Loucy (cell line): Measurements from ENCODE around the gene HS6ST1.

ENCODE experiments used
- EZH2phosphoT487 ChIP-seq: fragments of 200-600 bp; IDR thresholded peaks from 2 replicates; pipeline ENCODE4 v1.6.1; 2018; ENCODE audit warnings: antibody characterized with exemption, mild to moderate bottlenecking, moderate library complexity, borderline replicate concordance
- TF ChIP-seq, protein P1 (sequence below): fragments of 200-600 bp; sonication (generic); conservative IDR thresholded peaks from 2 replicates; pipeline ENCODE4 v1.5.1; 2014; ENCODE audit warnings: mild to moderate bottlenecking, antibody characterized with exemption, low read length

DNA sequence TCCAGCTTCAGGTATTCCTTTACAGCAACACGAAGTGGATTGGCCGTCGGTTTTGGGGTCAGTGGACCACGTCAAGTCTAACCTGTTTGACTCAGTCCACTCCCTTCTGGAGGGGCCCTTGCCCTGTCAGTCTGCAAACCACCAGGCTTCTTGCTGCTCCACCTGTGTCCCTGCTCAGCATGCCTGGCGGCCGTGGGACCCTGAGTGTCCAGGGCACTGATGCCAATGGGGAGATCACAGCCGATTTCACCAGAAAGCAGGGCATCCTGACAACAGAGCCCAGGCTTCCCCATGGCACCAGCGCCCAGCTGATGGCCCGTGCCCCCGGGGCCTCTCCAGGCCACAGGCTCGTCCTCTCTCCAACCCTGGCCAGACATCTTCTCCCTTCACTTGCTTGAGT is 41.2 kb upstream of the HS6ST1 start:
- TF ChIP-seq, protein P1, sequence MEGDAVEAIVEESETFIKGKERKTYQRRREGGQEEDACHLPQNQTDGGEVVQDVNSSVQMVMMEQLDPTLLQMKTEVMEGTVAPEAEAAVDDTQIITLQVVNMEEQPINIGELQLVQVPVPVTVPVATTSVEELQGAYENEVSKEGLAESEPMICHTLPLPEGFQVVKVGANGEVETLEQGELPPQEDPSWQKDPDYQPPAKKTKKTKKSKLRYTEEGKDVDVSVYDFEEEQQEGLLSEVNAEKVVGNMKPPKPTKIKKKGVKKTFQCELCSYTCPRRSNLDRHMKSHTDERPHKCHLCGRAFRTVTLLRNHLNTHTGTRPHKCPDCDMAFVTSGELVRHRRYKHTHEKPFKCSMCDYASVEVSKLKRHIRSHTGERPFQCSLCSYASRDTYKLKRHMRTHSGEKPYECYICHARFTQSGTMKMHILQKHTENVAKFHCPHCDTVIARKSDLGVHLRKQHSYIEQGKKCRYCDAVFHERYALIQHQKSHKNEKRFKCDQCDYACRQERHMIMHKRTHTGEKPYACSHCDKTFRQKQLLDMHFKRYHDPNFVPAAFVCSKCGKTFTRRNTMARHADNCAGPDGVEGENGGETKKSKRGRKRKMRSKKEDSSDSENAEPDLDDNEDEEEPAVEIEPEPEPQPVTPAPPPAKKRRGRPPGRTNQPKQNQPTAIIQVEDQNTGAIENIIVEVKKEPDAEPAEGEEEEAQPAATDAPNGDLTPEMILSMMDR = no peak
- no peak for TF ChIP-seq EZH2phosphoT487
